Lower lobe of right lung (tissue), 2 donors: ENCODE data around the gene FATE1. TPM values are rescaled to one million over a fixed set of nuclear protein-coding genes. Genes with fewer than 3 reads are reported as not detected.

ENCODE experiments used
- ATAC-seq, 2 donors: fragments of 200-7000 bp; cut with Tn5 transposase; one replicate each; pipeline ENCODE4 v1.9.1; 2020 to 2022; ENCODE audit warnings: mild to moderate bottlenecking in 2 of 2, moderate library complexity in 2 of 2
- DNase-seq: peaks from one replicate; pipeline ENCODE4 v3.0.0-alpha.2; 2020
- H3K27ac ChIP-seq: fragments of 200-600 bp; one replicate; pipeline ENCODE4 v1.8.0; 2022
- H3K27me3 ChIP-seq: fragments of 200-600 bp; one replicate; pipeline ENCODE4 v1.8.0; 2022; ENCODE audit warnings: low read depth
- H3K36me3 ChIP-seq: fragments of 200-600 bp; one replicate; pipeline ENCODE4 v1.8.0; 2022; ENCODE audit warnings: mild to moderate bottlenecking
- H3K4me1 ChIP-seq: fragments of 200-600 bp; one replicate; pipeline ENCODE4 v1.8.0; 2022
- H3K4me3 ChIP-seq: fragments of 200-600 bp; one replicate; pipeline ENCODE4 v1.8.0; 2022; ENCODE audit warnings: mild to moderate bottlenecking
- H3K9me3 ChIP-seq: fragments of 200-600 bp; one replicate; pipeline ENCODE4 v1.8.0; 2022
- CTCF ChIP-seq: fragments of 200-600 bp; IDR thresholded peaks from one replicate; pipeline ENCODE4 v1.8.0; 2022; ENCODE audit warnings: antibody characterized with exemption, mild to moderate bottlenecking
- intact Hi-C: fragments of 100-400 bp; cut with DNase I; formaldehyde crosslinking; loops from one replicate; pipeline ENCODE4 v1.11.0; 2022
- total RNA-seq: library from RNA; stranded (reverse); fragmentation: NEBNext Ultra II Directional; extraction: Animal tissue kit (Norgen Biotek cat#: 25700); gene quantifications from one replicate; pipeline ENCODE4 v1.2.1, GENCODE V29; 2021
- donor health status: DM: no; HTN: yes; CAD: no; lungs with severe emphysema.

FATE1 gene
- total RNA-seq, 1 donor from 2014 or later = not detected

DNA sequence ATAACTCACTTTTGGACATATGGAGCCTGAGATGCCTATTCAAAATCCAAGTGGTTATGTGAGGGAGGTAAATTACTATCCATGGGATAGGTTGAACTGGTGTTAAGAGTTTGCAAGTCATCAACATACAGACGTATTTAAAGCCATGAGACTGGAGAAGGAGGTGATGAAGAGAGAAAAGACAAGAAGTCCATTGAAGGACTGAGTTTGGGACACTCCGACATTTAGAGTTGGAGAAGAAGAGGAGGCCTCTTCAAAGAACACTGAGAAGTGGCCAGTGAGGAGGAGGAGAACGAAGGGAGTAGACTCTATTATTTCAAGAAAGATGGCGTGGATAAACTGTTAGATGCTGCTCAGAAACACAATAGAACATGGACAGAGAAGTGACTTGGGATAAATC, 18.6 kb downstream of the FATE1 start, which contains the start of gene CNGA2:
CNGA2 (plus strand) TSS at position 301 of the 400 bp plus-strand sequence. CDS start 3,738 bp downstream, outside the sequence.
- Histone ChIP-seq H3K27me3 (no peaks in the 10 kb centered on the region), H3K9me3 (no peaks in the 10 kb centered on the region), H3K4me3 (no peak within 1 kb of the TSS), H3K36me3 (no peaks in the 10 kb centered on the region), H3K4me1 (no peaks in the 10 kb centered on the region), H3K27ac (no peak within 1 kb of the TSS)
- intact Hi-C loops = no loop called here
- DNase-seq (no peak), ATAC-seq (no peak)
- no peak for TF ChIP-seq CTCF

DNA sequence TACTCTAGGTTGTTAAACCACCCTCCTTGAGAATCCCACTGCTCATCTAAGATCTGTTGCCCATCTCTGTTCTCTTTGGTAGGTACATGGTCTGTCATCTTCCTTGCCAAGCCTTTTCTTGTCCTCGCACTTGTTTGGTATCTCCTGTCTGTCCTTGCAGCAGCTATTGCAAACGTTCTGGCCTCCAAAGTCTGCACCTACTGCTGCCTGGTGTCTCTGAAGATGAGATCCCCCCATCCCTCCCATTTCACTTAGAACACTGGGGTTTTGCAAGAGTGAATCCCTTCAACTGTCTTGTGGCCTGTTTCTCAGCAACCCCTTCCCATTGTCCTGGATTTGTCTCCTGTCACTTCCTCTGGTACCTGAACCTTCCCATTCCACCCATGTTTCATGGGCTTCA, 19.4 kb downstream of the FATE1 start:
- no peak overlapping the region for H3K27ac ChIP-seq
- no peak for TF ChIP-seq CTCF
- no peaks in the 10 kb centered on the region for H3K4me1 ChIP-seq
- H3K27me3 ChIP-seq = no peaks in the 10 kb centered on the region
- DNase-seq (no peak), ATAC-seq (no peak)
- no peak overlapping the region for H3K4me3 ChIP-seq
- H3K9me3 ChIP-seq = no peaks in the 10 kb centered on the region
- intact Hi-C loops = no loop called here
- no peaks in the 10 kb centered on the region for H3K36me3 ChIP-seq

DNA sequence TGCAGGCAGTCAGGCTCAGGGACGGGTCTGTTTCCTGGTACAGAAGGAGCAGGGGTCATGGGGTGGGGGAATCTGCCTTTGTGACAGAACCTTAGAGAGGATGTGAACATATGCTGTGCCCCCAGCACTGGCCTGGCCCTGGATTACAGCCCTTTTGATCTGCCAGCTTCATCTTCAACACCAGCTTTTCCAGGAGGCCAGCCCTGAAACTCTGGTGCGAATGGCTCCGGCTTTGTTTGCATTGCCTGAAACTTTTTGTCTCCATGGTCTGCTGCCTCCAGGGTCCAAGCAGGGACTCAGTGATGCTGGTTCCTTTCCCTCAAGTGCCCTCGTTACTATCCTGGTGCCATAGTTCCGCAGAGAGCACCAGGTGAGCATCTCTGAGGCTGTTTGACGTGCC, 20.9 kb downstream of the FATE1 start:
- no peak for ATAC-seq
- no peaks in the 10 kb centered on the region for H3K4me1 ChIP-seq
- no peak overlapping the region for H3K4me3 ChIP-seq
- no peaks in the 10 kb centered on the region for H3K27me3 ChIP-seq
- H3K9me3 ChIP-seq = no peaks in the 10 kb centered on the region
- TF ChIP-seq CTCF = no peak
- H3K27ac ChIP-seq = no peak overlapping the region
- intact Hi-C loops = no loop called here
- no peak for DNase-seq
- H3K36me3 ChIP-seq = no peaks in the 10 kb centered on the region

- Histone ChIP-seq H3K27me3 (no peaks in the 10 kb centered on the region), H3K4me1 (no peaks in the 10 kb centered on the region), H3K27ac (no peak overlapping the region), H3K9me3 (no peaks in the 10 kb centered on the region), H3K4me3 (no peak overlapping the region), H3K36me3 (no peaks in the 10 kb centered on the region)
- TF ChIP-seq CTCF = no peak
- intact Hi-C loops = no loop called here
- no peak for ATAC-seq
- no peak for DNase-seq
Observed at GRCh38 chrX:151737494-151737893, 21.7 kb downstream of the FATE1 start.

DNA sequence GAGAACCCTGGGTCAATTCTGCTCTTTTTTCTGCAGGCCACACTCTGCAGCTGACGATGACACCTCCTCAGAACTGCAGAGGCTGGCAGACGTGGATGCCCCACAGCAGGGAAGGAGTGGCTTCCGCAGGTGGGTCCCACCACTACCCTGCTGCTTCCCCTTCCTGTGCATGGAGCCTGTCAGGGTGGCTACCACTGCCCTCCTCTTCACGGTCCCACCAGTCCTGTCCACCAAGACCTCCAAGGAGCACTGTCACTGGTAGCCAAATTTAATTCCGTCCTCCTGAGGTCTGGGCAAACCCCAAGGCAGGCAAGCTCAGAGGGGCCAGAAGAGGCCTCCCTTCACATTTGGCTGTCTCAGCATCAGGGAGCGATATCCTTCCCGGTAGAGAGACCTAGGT, 22.9 kb downstream of the FATE1 start:
- Histone ChIP-seq H3K4me1 (no peaks in the 10 kb centered on the region), H3K36me3 (no peaks in the 10 kb centered on the region), H3K27ac (no peak overlapping the region), H3K4me3 (no peak overlapping the region), H3K9me3 (no peaks in the 10 kb centered on the region), H3K27me3 (no peaks in the 10 kb centered on the region)
- ATAC-seq = no peak
- intact Hi-C loops = no loop called here
- no peak for DNase-seq
- TF ChIP-seq CTCF = no peak

- ATAC-seq = no peak
- H3K27me3 ChIP-seq = no peaks in the 10 kb centered on the region
Observed at GRCh38 chrX:151741606-151742005, 25.8 kb downstream of the FATE1 start.

More at GRCh38 chrX:151741606-151742005, 25.8 kb downstream of the FATE1 start:
- no peak overlapping the region for H3K4me3 ChIP-seq
- DNase-seq = no peak
- H3K36me3 ChIP-seq = no peaks in the 10 kb centered on the region
- no peak for TF ChIP-seq CTCF
- intact Hi-C loops = no loop called here
- H3K9me3 ChIP-seq = no peaks in the 10 kb centered on the region
- H3K4me1 ChIP-seq = no peaks in the 10 kb centered on the region
- H3K27ac ChIP-seq = no peak overlapping the region
